ENCODE data around the gene SRSF1.

DNA sequence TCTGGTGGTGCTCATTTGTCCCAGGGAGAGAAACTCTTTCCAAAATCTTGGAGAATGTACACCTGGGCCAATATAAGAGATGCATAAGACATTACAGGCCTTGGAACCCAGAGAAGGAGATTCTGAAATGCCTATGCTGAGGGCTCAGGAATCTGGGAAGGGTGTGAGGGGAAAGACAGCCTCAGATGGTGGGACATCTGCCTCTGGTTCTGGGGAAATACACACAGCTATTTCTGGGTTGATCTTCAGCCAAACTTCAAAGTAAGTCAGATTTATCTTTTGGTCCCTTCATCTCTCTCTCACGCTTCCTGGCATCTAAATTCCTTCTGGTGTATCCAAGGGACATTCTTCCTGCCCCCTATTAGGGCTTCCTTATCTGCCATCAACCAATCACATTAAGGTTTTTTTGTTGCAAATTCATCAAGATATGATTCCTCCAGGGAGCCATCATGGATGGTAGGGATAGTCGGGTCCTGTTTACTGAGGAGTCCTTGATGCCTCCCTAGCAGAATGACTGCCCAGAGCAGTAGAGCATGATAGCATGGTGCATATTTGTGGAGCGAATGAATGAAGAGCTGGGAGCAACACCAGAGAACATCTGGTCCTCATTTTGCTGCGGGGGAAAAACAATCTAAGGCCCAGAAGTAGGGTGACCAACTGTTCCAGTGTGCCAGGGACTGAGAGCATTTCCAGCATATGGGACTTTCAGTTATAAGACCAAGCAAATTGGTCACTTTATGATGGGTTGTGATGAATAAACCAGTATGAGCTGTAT is 40.5 kb upstream of the SRSF1 start:
- TF ChIP-seq, protein P1, sequence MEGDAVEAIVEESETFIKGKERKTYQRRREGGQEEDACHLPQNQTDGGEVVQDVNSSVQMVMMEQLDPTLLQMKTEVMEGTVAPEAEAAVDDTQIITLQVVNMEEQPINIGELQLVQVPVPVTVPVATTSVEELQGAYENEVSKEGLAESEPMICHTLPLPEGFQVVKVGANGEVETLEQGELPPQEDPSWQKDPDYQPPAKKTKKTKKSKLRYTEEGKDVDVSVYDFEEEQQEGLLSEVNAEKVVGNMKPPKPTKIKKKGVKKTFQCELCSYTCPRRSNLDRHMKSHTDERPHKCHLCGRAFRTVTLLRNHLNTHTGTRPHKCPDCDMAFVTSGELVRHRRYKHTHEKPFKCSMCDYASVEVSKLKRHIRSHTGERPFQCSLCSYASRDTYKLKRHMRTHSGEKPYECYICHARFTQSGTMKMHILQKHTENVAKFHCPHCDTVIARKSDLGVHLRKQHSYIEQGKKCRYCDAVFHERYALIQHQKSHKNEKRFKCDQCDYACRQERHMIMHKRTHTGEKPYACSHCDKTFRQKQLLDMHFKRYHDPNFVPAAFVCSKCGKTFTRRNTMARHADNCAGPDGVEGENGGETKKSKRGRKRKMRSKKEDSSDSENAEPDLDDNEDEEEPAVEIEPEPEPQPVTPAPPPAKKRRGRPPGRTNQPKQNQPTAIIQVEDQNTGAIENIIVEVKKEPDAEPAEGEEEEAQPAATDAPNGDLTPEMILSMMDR (conservative IDR thresholded peaks at IDR 0.05; ENCODE audit: low read depth, low read length), result no peak
- TF ChIP-seq POLR2A (IDR thresholded peaks at IDR 0.05; ENCODE audit: low read depth, low read length), result no peak
- TF ChIP-seq RAD21 (IDR thresholded peaks at IDR 0.05; ENCODE audit: low read length), result no peak

Measured in IMR-90 (cell line).